ENCODE data around the gene SLC49A3.

DNA sequence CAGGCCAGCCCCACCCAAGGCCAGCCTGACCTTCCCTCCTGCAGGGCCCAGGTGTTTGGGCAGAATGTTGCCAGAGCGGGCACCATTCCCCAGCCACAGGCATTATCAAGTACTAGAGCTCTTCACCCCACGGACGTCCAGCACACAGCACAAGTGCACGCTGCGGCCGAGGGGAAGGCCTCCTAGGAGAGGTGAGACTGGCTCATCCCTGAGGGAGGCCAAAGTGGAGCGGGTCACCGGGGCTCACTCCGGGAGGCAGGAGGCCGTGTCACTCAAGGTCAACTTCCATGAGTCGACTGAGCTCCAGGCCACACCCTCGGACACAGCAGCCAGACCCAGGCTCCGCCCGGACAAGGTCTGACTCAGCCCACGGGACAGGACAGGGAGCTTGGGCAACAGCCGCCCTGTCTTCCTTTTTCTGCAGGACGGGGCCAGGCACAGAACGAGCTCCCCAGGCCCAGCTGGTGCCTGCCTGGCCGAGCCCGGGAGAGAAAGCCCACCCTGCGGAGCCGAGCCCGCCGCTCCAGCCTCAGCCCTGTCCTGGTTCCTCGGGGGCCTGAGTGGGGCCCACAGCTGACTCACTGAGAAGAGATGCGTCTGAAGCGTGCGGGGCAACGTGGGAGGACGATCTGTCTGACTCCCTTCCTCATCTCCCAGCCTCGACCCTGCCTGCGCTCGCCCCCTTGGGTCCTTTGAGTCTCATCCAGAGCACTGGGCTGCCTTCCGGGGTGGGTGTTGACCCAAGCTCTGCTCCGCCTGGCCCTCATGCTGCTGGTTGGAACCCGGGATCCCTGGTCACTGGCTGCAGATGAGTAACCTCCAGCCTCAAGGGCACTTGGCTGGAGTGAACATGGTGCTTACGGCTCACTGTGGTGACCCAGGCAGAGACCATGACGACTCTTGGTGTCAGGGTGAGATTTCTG lies 1.6 kb downstream of the SLC49A3 start:
- TF ChIP-seq CTCF (IDR thresholded peaks at IDR 0.05 in 4 of 5, conservative IDR thresholded peaks at IDR 0.05 in 1 of 5) (no peak), POLR2A (IDR thresholded peaks at IDR 0.05) (peak; percentile 76 to 82)

All from gastrocnemius medialis (tissue), 4 donors.